Heart right ventricle (tissue), 16 donors: ENCODE measurements around the gene PEF1. TPM values are rescaled to one million over a fixed set of nuclear protein-coding genes. Genes with fewer than 3 reads are reported as not detected.

Source experiments
- ATAC-seq, 8 donors: fragments of 200-7000 bp; cut with Tn5 transposase; one replicate each; pipeline ENCODE4 v1.9.1; 2020; ENCODE audit warnings: mild to moderate bottlenecking in 8 of 8, moderate library complexity in 8 of 8, moderate number of reproducible peaks in 1 of 8
- DNase-seq, 2 donors: peaks; one replicate each; pipeline ENCODE4 v3.0.0-alpha.2; 2020
- H3K27ac ChIP-seq, 10 donors: fragments of 200-600 bp; sonication (generic) in 2 of 10; one replicate each; pipeline versions ENCODE4 v1.5.0 to v1.8.0; 2020 to 2022; ENCODE audit warnings: mild to moderate bottlenecking in 3 of 10
- H3K27me3 ChIP-seq, 7 donors: fragments of 200-600 bp; one replicate each; pipeline ENCODE4 v1.8.0; 2021 to 2022; ENCODE audit warnings: mild to moderate bottlenecking in 2 of 7
- H3K36me3 ChIP-seq, 9 donors: fragments of 200-600 bp; sonication (generic) in 1 of 9; one replicate each; pipeline versions ENCODE4 v1.5.0 to v1.8.0; 2020 to 2022; ENCODE audit warnings: mild to moderate bottlenecking in 2 of 9
- H3K4me1 ChIP-seq, 9 donors: fragments of 200-600 bp; sonication (generic) in 1 of 9; one replicate each; pipeline versions ENCODE4 v1.5.0 to v1.8.0; 2020 to 2022; ENCODE audit warnings: mild to moderate bottlenecking in 4 of 9
- H3K4me3 ChIP-seq, 10 donors: fragments of 200-600 bp; sonication (generic) in 2 of 10; one replicate each; pipeline versions ENCODE4 v1.5.0 to v1.8.0; 2020 to 2022; ENCODE audit warnings: mild to moderate bottlenecking in 7 of 10, moderate library complexity in 2 of 10
- H3K9me3 ChIP-seq, 11 donors: fragments of 200-600 bp in 10 of 11; sonication (generic) in 2 of 11; one replicate each; pipeline versions ENCODE4 v1.5.0 to v1.8.0; 2013 to 2022; ENCODE audit warnings: mild to moderate bottlenecking in 2 of 11, control low read depth in 1 of 11, moderate library complexity in 1 of 11
- WGBS, 2 donors: extraction: QIAGEN DNeasy Blood & Tissue Kit; methylation state at CpG; one replicate each; pipeline ENCODE4 v1.1.7; 2013; ENCODE audit warnings: inconsistent platforms in 1 of 2; 5-methylcytosine and 5-hydroxymethylcytosine counted together
- intact Hi-C, 10 donors: fragments of 100-400 bp; cut with DNase I; formaldehyde crosslinking; loops; one replicate each; pipeline versions ENCODE4 v1.11.1 to v1.14.2; 2022
- polyA plus RNA-seq, 2 donors: library from polyadenylated mRNA; stranded (reverse); fragments of 200-250 nt; gene quantifications; one replicate each; pipeline ENCODE4 v1.2.3, GENCODE V29; 2013
- total RNA-seq, 10 donors: library from RNA; stranded (reverse); fragmentation: NEBNext Ultra II Directional in 3 of 10; extraction: Animal tissue kit (Norgen Biotek cat#: 25700) in 3 of 10; gene quantifications; one replicate each; pipeline versions ENCODE4 v1.2.1 to v1.2.4, GENCODE V29; 2021 to 2023
- TF ChIP-seq, protein P1 (sequence below), 9 donors: fragments of 200-600 bp; sonication (generic) in 2 of 9; IDR thresholded peaks; one replicate each; pipeline versions ENCODE4 v1.5.0 to v1.8.0; 2021 to 2022; ENCODE audit warnings: antibody characterized with exemption in 9 of 9, mild to moderate bottlenecking in 5 of 9, moderate library complexity in 1 of 9
- donor health status: Arrhythmogenic right ventricular cardiomyopathy.
- donor health status: ischemic (EF 13 %, LVEDD 7.1; RV severe dilation, severe dysfunction).
- donor health status: healthy with polysubstance abuse.
- donor health status: DM: no; HTN: yes; CAD: no.
- donor health status: DM: no; HTN: no; CAD: no.
- donor health status: ischemic (EF 25% LVEDD 6.9; RV normal size, moderate dysfunction).
- donor health status: ischemic (EF 25% LVEDD 5.7; RV mildly dilated, moderate dysfunction).
- donor health status: healthy.
- donor health status: DM: yes; HTN: yes; CAD: no.
- donor health status: Ischemic cardiomyopathy.
- donor health status: ischemic (EF 35%, LVEDD 5.7; RV mildly dilated, moderate dysfunction).
- donor health status: nonischemic (EF 11% LVEDD 7.7; RV severe dilation, severe dysfunction).
- donor health status: DM: yes; HTN: yes; CAD: no.
- donor health status: PGD.
- donor health status: ischemic (EF 29% LVEDD 5.4; RV normal size, mild dysfunction).
- donor health status: nonischemic (EF 23%, LVEDD 6.1; RV moderate dilation, normal function).

The PEF1 gene
- total and polyA plus RNA-seq, 12 donors, result 35.0 to 94.3 (median 40.0) TPM

DNA sequence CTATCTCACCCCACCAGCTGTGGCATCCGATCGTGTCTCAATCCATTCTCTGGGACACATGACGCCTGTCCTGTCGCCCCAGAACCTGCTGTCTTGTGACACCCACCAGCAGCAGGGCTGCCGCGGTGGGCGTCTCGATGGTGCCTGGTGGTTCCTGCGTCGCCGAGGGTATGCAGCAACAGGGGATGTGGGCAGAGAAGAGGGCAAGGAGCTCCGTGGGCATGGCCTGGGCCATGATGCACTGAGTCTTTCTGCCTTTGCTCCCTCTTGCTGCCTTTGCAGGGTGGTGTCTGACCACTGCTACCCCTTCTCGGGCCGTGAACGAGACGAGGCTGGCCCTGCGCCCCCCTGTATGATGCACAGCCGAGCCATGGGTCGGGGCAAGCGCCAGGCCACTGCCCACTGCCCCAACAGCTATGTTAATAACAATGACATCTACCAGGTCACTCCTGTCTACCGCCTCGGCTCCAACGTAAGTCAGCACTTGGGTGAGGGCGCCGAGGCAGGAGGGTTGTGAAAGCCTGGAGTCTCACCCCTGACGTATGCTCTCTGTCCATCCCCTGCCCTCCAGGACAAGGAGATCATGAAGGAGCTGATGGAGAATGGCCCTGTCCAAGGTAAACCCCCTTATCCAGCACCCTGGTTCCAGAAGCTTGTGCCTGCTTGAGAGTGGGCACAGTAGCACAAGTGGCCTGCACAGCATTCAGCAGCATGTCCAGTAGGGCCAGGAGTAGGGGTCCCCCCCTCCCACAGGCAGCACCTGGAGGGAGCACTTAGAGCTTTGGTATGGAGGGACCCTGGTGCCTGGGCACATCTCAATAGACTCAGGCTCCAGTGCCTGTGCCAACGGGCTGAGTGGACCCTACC is 59.6 kb downstream of the PEF1 start:
- peak overlapping the region in 5 of 10 donors; percentile 5 to 54 (median 15) for H3K4me3 ChIP-seq
- H3K27ac ChIP-seq, result peak overlapping the region; percentile 71 to 96 (median 94)
- intact Hi-C loops, result no loop called here
- no peaks in the 10 kb centered on the region for H3K9me3 ChIP-seq
- peaks cover 0 to 13% (median 0%) of the 10 kb centered on the region in 7 donors for H3K27me3 ChIP-seq
- TF ChIP-seq, protein P1, sequence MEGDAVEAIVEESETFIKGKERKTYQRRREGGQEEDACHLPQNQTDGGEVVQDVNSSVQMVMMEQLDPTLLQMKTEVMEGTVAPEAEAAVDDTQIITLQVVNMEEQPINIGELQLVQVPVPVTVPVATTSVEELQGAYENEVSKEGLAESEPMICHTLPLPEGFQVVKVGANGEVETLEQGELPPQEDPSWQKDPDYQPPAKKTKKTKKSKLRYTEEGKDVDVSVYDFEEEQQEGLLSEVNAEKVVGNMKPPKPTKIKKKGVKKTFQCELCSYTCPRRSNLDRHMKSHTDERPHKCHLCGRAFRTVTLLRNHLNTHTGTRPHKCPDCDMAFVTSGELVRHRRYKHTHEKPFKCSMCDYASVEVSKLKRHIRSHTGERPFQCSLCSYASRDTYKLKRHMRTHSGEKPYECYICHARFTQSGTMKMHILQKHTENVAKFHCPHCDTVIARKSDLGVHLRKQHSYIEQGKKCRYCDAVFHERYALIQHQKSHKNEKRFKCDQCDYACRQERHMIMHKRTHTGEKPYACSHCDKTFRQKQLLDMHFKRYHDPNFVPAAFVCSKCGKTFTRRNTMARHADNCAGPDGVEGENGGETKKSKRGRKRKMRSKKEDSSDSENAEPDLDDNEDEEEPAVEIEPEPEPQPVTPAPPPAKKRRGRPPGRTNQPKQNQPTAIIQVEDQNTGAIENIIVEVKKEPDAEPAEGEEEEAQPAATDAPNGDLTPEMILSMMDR (IDR thresholded peaks at IDR 0.05), result no peak
- H3K4me1 ChIP-seq, result peaks cover 44 to 100% (median 95%) of the 10 kb centered on the region in 9 donors
- WGBS, 2 donors, result 84 to 88% methylated on average over 27 of the region's 27 CpGs
- no peak for ATAC-seq
- H3K36me3 ChIP-seq, result peaks cover 6 to 54% (median 25%) of the 10 kb centered on the region in 9 donors
- no peak for DNase-seq

DNA sequence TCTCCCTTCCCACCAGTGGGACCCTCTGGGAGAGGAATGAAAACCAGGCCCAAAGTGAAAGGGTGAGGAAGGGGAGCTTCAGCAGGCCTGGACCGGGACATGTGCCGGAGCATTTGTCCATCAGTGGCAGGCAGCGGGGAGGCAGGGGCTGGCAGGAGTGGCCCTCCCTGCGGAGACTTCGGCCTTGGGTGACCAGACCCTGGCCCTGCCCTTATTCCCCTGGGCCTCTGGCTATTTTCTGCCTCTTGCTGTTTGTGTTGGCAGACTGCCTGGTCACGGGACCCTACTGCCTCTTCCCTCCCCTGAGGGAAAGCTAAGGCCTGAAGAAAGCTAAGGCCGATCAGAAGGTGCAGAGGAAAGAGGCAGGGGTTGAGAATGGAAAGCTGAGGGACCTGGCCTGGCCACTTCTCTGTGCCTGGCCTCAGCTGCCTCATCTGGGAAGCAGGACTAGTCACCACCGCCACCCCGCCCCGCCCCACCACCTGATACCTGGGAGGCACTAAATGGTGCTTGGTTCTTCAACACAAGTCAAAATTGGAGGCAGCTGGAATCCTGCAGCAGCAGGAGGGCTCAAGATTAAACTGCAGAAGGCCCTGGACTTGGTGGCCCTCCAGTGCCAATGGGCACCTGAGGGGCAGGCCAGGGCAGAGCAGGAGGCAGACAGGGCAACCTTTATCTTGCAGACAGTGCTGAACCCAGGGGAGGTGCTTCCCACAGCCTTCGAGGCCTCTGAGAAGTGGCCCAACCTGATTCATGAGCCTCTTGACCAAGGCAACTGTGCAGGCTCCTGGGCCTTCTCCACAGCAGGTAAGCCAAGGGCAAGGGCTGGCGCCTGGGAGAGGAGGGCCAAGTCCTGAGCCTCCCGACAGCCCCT is 60.4 kb downstream of the PEF1 start:
- TF ChIP-seq, protein P1 (IDR thresholded peaks at IDR 0.05), result no peak
- Histone ChIP-seq H3K27me3 (peaks cover 0 to 10% (median 0%) of the 10 kb centered on the region in 7 donors), H3K4me3 (peak overlapping the region in 8 of 10 donors; percentile 6 to 54 (median 14)), H3K36me3 (peaks cover 6 to 58% (median 25%) of the 10 kb centered on the region in 9 donors), H3K9me3 (no peaks in the 10 kb centered on the region), H3K4me1 (peaks cover 44 to 100% (median 95%) of the 10 kb centered on the region in 9 donors), H3K27ac (peak overlapping the region; percentile 71 to 96 (median 94))
- WGBS, 2 donors, result 38 to 39% methylated on average over 13 of the region's 13 CpGs
- intact Hi-C loops, result no loop called here
- DNase-seq (peak; percentile 86 to 95), ATAC-seq (peak; percentile 34 to 76 (median 67))

DNA sequence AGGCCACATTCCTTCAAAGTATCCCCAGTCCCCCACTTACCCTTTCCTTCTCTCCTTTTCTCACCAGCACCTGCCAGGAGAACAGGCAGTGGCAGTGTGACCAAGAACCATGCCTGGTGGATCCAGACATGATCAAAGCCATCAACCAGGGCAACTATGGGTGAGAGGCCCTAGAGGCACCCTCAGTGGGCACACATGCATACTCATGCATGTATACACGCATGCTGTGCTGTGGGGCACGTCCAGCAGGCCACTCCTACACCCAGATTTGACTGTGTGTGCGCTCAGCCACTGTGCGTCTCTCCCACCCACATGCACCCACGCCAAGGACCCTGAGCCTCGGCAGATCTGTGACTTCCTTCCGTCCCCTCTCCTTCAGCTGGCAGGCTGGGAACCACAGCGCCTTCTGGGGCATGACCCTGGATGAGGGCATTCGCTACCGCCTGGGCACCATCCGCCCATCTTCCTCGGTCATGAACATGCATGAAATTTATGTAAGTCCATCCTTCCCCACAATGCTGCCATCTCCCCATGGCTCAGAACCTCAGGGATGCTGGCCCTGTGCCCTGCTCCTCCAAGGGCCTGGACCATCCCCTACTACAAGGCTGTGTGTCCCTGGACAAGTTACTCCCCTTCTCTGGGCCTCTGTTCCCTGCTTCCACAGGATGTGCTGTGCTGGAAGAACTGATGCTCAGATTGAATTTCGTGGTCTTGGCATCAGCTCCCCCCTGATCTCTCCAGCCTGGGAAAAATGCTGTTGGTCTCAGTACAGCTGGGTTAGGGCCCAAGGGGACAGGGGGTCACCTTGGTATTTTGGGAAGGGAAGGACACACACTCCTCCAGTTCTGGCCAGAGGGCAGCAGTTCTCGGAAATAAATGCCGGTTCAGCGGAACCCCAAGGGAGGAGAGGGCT is 61.3 kb downstream of the PEF1 start:
- TF ChIP-seq, protein P1 (IDR thresholded peaks at IDR 0.05), result no peak
- peaks cover 38 to 95% (median 89%) of the 10 kb centered on the region in 9 donors for H3K4me1 ChIP-seq
- H3K4me3 ChIP-seq, result peak overlapping the region in 8 of 10 donors; percentile 6 to 54 (median 14)
- intact Hi-C loops, result no loop called here
- H3K27ac ChIP-seq, result peak overlapping the region; percentile 71 to 96 (median 94)
- H3K9me3 ChIP-seq, result no peaks in the 10 kb centered on the region
- DNase-seq (peak in 1 of 2 donors; percentile 77), ATAC-seq (peak; percentile 3 to 41 (median 24))
- 56 to 65% methylated on average over 16 of the region's 16 CpGs for WGBS, 2 donors
- H3K27me3 ChIP-seq, result peaks cover 0 to under 1% (median 0%) of the 10 kb centered on the region in 7 donors
- H3K36me3 ChIP-seq, result peaks cover 6 to 62% (median 25%) of the 10 kb centered on the region in 9 donors
